22Rv1 (cell line): ENCODE data around the gene FUCA2.

Experiments
- H3K27ac ChIP-seq: fragments of 450-650 bp; 2 replicates; pipeline ENCODE4 v1.5.1; 2017
- CTCF ChIP-seq: fragments of 450-650 bp; IDR thresholded peaks from 2 replicates; pipeline ENCODE4 v1.5.1; 2017; ENCODE audit warnings: mild to moderate bottlenecking
- ZFX ChIP-seq: fragments of 450-650 bp; IDR thresholded peaks from 2 replicates; pipeline ENCODE4 v1.6.1; 2017; ENCODE audit warnings: antibody characterized with exemption, borderline replicate concordance

FUCA2 gene

GRCh38 chr6:143510991-143511891, at the start of gene FUCA2:
TSS of gene FUCA2 (minus strand) at chr6:143511720. CDS start at chr6:143511634, 86 bp downstream.
- TF ChIP-seq ZFX, result no peak
- peak within 1 kb of the TSS; percentile 76 for H3K27ac ChIP-seq

GRCh38 chr6:143561105-143561704, 49.7 kb upstream of the FUCA2 start:
- H3K27ac ChIP-seq, result no peak overlapping the region
- no peak for TF ChIP-seq ZFX
- TF ChIP-seq CTCF, result no peak

GRCh38 chr6:143559051-143559660, 47.6 kb upstream of the FUCA2 start:
- TF ChIP-seq CTCF, result no peak
- no peak for TF ChIP-seq ZFX

GRCh38 chr6:143556529-143556928, 45.0 kb upstream of the FUCA2 start:
- no peak overlapping the region for H3K27ac ChIP-seq
- TF ChIP-seq ZFX (no peak), CTCF (no peak)

More at GRCh38 chr6:143559051-143559660, 47.6 kb upstream of the FUCA2 start:
- no peak overlapping the region for H3K27ac ChIP-seq

GRCh38 chr6:143555582-143555981, 44.1 kb upstream of the FUCA2 start:
- H3K27ac ChIP-seq, result no peak overlapping the region
- TF ChIP-seq ZFX (no peak), CTCF (no peak)

GRCh38 chr6:143555071-143555492, 43.6 kb upstream of the FUCA2 start:
- TF ChIP-seq ZFX, result no peak
- no peak for TF ChIP-seq CTCF

GRCh38 chr6:143553337-143553736, 41.8 kb upstream of the FUCA2 start:
- TF ChIP-seq CTCF, result no peak
- TF ChIP-seq ZFX, result no peak
- H3K27ac ChIP-seq, result no peak overlapping the region

More at GRCh38 chr6:143555071-143555492, 43.6 kb upstream of the FUCA2 start:
- H3K27ac ChIP-seq, result no peak overlapping the region
